Renal pelvis (tissue), 4 donors: ENCODE measurements around the gene UIMC1. TPM values are rescaled to one million over a fixed set of nuclear protein-coding genes. Genes with fewer than 3 reads are reported as not detected.
"Not testable (repeated sequence)": the region's sequence is repeated elsewhere in the genome, so short reads cannot be mapped to it uniquely, and the experiment has no call there.

Source experiments
- DNase-seq: peaks from one replicate; pipeline ENCODE4 v3.0.0-alpha.2; 2013
- polyA plus RNA-seq, 3 donors: library from polyadenylated mRNA; unstranded; fragments of 120-200 nt; gene quantifications; one replicate each; pipeline ENCODE4 v1.2.1, GENCODE V29; 2013; ENCODE audit not compliant: insufficient read length in 3 of 3

UIMC1 gene
- polyA plus RNA-seq, 3 donors: 37.0 to 47.0 (median 38.8) TPM

DNA sequence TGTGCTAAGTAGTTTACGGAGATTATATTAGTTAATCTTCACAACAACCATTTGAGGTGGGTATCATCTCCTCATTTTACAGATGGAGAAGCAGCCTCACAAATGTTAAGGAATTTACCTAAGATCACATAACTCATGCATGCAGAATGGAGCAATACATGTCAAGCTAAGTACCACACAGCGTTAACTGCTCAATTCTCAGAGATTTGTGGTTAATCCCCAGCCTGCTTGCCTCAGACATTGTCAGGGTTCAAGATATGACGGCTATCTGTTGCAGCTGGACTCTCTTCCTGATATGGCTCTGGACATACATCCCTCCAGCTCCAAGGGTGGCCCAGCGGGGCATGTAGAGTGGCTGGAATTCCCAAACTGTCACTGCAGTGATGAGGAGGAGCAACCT, 8.6 kb upstream of the UIMC1 start:
- no peak for DNase-seq

DNA sequence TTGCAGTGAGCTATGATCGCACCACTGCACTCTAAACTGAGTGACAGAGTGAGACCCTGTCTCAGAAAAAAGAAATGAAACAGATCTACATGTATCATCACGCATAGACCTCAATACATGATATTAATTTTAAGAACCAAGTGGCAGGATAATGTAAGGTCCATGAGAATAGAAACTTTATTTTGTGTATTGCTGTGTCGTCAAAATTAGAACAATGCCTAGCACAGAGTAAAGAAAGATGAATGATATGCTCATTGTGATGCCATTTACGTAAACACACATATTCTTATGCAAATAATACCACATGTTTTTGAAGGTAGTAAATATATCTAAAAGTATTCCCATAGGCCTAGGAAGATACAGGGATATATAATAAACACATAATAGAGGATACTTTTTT, 3.6 kb upstream of the UIMC1 start:
- no peak for DNase-seq

DNA sequence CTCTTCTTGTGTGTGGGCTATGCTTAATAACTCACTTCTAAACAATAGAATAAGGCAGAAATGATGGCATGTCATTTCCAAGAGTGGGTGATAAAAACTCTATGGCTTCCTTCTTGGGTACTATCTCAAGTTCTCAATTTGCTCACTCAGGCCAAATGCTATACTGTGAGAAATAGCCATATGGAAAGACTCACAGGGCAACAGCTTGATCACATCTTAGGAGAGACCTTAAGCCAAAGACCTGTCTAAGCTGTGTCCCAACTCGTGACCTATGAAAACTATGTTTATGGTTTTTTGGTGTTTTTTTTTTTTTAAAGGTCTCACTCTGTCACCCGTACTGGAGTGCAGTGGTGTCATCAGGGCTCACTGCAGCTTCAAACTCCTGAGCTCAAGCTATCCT, 2.1 kb upstream of the UIMC1 start:
- no peak for DNase-seq

DNA sequence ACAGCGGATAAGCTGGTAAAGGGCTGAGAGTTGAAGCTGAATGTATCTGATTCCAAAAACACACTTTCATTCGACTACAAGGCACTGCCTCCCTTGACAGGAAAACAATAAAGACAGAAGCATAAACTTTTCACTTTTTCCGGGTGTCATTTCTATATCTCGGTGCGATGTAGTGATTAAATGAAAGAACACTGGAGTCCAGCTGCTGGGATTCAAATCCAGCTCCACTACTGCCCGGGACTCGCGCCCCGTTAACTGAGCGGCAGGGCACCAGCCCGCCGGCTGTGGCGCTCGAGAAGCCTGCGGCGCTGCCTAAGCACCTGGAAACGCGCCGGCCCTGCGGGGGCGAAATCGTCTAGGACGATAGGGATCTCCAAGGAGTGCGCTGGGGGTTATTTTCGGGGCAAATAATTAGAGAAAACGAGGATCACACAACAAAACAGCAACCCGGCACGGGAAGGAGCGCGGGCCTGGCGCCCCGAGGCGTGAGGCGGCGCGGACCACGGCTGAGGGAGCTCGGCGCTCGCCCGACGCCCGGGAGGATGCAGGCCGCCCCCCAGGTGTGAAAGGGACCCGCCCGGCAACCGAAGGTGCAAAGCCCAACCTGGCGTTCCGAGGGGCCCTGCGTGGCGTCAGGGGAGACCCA, 837 bp downstream of the UIMC1 start:
- DNase-seq: peak; percentile 54

DNA sequence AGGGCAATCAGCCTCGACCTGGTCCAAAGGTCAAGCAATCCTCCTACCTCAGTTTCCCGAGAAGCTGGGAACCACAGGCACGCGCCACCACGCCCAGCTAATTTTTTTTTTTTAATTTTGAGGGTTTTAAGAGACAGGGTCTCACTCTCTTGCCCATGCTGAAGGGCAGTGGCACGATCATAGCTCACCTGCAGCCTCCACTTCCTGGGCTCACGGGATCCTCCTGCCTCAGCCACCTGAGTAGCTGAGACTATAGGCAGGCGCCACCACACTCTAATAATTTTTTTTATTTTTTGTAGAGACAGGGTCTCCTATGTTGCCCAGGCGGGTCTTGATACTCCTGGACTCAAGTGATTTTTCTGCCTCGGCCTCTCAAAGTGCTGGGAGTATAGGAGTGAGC, 1.6 kb downstream of the UIMC1 start:
- DNase-seq: no peak

DNA sequence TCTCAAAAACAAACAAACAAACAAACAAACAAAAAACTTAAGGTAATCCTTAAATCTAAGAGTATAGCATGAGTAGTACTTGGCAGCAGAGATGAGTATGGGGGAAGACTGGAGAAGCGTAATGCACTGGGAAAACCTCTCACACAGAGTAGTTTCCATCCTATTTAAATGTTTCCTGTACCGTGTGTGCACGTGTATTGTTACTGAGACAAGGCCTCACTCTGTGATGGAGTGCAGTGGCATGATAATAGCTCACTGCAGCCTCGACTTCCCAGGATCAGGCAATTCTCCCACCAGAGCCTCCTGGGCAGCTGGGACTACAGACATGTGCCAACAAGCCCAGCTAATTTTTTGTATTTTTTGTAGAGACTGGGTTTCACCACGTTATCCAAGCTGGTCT, 2.9 kb downstream of the UIMC1 start:
- no peak for DNase-seq

DNA sequence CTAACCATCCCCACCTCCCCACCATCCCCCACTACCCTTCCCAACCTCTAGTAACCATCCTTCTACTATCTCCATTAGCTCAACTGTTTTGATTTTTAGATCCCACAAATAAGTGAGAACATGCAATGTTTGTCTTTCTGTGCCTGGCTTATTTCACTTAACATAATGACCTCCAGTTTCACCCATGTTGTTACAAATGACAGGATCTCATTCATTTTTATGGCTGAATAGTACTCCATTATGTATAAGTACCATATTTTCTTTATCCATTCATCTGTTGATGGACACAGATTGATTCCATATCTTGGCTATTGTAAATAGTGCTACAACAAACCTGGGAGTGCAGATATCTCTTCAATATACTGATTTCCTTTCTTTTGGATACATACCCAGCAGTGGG, 7.1 kb downstream of the UIMC1 start:
- not testable (repeated sequence) for DNase-seq

DNA sequence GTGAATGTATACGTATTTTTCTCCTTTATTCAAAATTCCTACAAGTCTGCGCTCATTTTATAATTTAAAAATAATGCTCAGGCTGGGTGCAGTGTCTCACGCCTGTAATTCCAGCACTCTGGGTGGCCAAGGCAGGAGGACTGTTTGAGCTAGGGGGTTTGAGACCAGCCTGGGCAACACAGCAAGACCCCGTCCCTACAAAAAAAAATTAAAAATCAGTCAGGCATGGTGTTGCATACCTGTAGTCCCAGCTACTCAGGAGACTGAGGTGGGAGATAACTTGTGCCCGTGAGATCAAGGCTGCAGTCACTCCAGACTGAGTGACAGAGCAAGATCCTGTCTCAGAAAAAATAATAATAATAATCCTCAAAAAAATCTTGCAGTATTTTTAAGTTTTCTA, 7.8 kb downstream of the UIMC1 start:
- DNase-seq: no peak

DNA sequence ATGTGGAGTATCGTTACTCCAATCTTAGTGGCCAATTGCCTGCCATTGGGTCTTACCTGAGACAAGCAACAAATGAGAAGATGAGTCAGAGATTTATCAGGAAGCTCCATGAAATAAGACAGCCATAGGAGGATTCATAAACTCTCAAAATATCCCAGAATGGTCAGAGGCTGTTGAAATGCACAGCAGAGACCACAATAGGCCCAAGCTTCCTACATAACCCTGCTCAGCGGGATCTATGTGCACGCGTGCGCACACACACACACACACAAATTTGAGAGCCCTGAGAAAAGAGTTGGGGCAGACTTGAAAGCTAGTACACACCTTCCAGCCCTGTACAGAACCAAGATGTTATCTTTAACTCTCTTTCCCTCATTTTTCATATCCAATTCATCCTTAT, 9.8 kb downstream of the UIMC1 start:
- no peak for DNase-seq

DNA sequence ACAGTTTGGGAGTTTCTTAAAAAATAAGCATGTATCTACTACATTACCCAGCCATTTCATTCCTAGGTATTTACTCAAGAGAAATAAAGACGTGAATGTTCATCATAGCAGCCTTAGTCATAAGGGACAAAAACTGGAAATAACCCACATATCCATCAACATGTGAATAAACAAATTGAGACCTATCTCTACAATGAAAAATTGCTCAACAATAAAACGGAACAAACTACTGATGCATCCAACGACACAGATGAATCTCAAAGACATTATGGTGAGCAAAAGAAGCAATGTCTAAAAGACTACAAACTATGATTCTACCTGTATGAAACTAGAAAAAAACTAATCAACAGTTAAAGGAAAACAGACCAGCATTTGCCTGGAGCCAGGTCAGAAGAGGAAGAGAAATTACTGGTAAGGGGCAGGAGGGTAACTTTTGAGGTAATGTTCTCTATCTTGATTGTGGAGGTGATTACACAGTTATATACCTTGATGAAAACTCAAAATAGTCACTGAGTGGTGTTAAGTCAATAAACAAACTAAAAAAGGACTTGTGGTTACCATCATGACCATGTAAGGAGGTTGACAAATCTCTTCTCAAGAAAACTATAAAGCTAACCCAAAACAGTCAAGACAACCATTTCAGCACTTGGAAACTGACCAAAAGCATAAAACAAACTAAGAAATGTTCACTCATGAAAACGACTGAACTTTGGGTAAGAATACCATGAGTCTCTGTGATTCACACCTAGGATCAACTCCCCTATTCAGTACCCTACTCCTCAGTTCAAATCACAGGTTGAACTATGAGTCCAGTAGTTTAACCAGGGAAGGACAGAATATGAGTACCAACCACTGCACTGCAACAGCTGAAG, 10.4 kb downstream of the UIMC1 start:
- no peak for DNase-seq

DNA sequence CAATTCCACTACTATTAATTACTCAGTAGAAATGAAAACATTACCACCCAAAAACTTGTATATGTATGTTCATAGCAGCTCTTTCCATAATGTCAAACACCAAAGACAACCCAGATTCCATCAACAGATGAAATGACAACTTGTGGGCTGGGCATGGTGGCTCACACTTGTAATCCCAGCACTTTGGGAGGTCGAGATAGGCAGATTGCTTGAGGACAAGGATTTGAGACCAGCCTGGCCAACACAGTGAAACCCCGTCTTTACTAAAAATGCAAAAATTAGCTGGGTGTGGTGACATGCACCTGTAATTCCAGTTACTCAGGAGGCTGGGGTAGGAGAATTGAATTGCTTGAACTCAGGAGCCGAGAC, 11.5 kb downstream of the UIMC1 start:
- no peak for DNase-seq

DNA sequence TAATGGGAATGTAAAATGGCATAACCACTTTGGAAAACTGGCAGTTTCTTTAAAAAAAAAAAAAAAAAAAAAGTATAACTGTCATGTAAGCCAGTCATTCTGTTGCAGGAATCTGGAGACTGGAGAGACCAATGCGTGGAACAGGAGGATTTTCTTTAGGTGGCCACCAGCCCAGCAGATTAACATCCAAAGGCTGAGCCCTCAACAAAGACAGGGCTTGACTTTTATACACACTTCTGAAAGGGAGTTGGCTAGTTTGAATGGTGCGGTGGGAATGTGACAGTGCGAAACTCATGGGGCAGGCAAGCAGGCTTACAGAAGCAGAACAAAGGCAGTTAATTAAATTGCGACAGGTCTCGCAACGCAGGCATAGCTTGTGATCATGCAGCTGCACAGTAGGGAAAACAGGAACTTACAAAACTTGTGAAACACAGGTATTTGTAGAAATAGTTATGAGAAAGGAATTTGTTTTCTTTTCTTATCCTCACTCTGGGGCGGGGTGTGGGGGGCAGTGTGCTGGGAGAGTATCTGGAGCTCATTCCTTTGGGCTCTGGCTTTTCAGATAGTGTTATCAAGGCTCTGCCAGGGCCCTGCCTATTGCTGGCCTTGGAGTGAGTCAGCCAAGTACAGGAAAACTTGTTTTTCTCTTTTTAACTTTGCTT, 12.0 kb downstream of the UIMC1 start:
- DNase-seq: no peak

DNA sequence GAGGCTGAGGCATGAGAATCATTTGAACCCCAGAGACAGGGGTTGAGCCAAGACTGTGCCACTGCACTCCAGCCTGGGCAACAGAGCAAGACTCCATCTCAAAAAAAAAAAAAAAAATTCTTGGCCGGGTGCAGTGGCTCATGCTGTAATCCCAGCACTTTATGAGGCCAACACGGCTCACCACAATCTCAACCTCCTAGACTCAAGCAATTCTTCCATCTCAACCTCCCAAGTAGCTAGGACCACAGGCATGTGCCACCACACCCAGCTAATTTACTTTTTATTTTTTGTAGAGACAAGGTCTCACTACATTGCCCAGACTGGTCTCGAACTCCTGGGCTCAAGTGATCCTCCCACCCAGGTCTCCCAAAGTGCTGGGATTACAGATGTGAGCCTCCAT, 13.5 kb downstream of the UIMC1 start:
- not testable (repeated sequence) for DNase-seq

DNA sequence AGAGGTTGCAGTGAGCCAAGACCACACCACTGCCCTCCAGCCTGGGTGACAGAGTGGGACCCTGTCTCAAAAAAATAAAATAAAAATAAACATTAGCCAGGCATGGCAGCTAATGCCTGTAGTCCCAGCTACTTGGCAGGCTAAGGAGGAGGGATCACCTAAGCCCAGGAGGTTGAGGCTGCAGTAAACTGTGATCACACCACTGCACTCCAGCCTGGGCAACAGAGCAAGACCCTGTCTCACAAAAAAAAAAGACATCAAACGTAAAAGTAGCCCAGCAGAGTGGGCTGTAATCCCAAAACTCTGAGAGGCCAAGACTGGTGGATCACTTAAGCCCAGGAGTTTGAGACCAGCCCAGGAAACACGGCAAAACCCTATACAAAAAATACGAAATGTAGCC, 19.0 kb downstream of the UIMC1 start:
- no peak for DNase-seq

DNA sequence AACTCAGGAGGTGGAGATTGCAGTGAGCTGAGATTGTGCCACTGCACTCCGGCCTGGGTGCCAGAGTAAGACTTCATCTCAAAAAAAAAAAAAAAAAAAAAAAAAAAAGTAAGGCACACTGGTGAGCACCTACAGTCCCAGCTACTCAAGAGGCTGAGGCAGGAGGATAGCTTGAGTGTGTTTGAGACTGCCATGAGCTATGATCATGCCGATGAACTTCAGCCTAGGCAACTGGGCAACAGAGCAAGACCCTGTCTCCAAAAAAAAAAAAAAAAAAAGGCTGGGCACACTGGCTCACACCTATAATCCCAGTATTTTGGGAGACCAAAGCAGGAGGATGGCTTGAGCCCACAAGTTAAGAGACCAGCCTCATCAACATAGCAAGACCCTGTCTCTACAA, 20.3 kb downstream of the UIMC1 start:
- DNase-seq: no peak

DNA sequence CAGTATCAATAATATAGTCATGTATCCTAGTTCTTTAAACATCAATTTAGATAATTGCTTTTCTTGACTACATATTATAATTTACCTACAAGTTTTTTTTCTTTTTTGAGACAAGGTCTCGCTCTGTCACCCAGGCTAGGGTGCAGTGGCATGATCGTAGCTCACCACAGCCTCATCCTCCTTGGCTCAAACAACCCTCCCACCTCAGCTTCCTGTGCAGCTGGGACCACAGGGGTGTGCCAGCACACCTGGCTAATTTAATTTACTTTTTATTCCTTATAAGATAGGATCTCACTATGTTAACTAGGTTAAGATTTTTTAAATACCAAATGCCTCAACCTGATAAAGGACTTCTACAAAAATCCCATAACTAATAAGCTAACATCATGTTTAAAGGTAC, 21.1 kb downstream of the UIMC1 start:
- no peak for DNase-seq

DNA sequence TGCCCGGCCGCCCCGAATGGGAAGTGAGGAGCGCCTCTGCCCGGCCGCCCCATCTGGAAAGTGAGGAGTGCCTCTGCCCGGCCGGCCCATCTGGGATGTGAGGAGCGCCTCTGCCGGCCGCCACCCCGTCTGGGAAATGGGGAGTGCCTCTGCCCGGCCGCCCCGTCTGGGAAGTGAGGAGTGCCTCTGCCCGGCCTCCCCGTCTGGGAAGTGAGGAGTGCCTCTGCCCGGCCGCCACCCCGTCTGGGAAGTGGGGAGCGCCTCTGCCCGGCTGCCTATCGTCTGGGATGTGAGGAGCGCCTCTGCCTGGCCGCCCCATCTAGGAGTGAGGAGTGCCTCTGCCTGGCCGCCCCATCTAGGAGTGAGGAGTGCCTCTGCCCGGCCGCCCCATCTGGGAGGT, 22.4 kb downstream of the UIMC1 start:
- not testable (repeated sequence) for DNase-seq

DNA sequence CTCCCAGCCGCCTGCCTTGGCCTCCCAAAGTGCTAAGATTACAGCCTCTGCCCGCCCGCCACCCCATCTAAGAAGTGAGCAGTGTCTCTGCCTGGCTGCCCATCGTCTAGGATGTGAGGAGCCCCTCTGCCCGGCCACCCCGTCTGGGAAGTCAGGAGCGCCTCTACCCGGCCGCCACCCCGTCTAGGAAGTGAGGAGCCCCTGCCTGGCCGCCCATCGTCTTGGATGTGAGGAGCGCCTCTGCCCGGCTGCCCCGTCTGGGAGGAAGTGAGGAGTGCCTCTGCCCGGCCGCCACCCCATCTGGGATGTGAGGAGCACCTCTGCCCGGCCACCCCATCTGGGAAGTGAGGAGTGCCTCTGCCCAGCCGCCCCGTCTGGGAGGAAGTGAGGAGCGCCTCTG, 23.0 kb downstream of the UIMC1 start:
- not testable (repeated sequence) for DNase-seq

DNA sequence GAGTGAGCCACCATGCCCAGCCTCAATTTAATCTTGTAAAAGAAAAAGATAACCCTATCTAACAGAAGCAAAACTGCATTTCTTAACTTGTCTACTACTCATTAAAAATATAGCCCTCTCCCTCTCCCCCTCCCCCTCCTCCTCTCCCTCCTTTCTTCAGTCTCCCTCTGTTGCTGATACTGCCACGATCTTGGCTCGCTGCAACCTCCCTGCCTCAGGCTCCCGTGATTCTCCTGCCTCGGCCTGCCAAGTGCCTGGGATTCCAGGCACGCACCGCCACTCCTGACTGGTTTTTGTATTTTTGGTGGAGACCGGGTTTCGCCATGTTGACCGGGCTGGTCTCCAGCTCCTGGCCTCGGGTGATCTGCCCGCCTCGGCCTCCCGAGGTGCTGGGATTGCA, 23.5 kb downstream of the UIMC1 start:
- not testable (repeated sequence) for DNase-seq

DNA sequence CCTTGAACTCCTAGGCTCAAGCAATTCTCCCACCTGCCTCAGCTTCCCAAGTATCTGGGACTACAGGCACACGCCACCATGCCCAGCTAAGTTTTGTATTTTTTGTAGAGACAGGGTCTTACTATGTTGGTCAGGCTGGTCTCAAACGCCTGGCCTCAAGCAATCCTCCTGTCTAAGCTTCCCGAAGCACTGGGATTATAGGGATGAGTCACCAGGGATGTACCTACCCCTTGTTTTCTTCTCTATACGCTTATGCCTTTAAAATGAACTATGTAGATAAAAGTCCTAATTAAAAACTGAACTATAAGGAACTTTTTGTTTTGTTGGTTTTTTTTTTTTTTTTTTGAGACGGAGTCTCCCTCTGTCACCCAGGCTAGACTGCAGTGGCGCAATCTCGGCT, 25.8 kb downstream of the UIMC1 start:
- no peak for DNase-seq

DNA sequence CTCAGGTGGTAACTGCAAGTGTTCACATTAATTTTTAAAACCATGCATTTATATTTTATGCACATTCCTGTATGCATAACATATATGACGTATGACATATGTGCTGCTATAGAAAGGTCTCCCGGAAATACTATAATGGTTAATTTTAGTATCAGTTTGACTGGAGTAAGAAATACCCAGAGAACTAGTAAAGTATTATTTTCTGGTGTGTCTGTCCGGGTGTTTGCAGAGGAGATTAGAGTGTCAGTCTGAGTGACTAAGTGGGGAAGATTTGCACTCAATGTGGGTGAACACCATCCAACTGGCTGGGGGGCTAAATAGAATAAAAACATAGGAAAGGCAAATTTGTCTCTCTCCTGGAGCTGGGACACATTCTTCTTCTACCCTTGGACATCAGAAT, 26.9 kb downstream of the UIMC1 start:
- no peak for DNase-seq

DNA sequence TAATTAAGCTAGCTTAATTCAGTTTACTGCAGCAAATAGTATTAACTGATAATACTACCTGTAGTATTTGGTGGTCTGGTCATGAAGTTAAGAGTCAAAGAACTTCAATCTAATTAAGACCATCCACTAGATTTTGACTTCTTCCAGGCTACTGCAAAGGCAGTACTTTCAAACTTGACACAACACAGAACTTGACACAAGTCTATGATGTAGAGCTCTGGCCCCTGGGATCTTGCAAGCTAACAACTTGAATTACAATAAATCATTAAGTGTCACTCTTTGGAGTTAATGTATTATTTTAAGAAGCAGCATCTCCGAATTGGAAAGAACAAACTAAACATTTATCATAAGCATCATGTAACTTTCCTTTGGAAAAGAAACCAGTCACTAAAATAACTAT, 40.9 kb downstream of the UIMC1 start:
- DNase-seq: no peak

DNA sequence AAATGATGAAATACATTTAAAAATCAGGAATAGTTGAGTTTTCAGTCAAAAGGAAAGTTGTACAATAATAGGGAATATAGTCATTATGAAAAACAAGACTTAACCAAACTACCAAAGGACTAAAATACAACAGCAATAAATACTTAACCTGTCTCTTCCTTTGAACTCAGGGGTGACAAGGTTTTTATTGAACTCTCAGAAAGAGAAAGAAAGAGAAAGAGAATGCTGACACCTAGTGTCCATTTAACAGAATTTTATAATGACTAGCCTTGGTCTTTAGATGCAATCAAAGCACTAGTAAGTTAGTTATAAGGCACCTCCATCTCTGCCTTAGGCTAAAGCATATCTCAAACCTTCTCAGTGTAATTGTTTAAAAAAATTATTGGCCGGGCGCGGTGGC, 47.5 kb downstream of the UIMC1 start:
- DNase-seq: peak; percentile 11
